BLaER1 treated with 17β-estradiol and CSF1 and Interleukin-3, amounts not matched to agents 10 nM and 100 nM (cell line): ENCODE results near the gene GALNT14.

ENCODE experiments used
- H3K27ac ChIP-seq, 11 experiments: shearing (Covaris generic); formaldehyde crosslinking; 2 replicates each; pipeline ENCODE4 v1.8.1; 2022
- H3K27me3 ChIP-seq, 11 experiments: shearing (Covaris generic); formaldehyde crosslinking; 2 replicates each; pipeline ENCODE4 v1.8.1; 2022
- H3K36me3 ChIP-seq, 11 experiments: shearing (Covaris generic); formaldehyde crosslinking; 2 replicates each; pipeline ENCODE4 v1.8.1; 2022
- H3K4me1 ChIP-seq, 10 experiments: shearing (Covaris generic); formaldehyde crosslinking; 2 replicates each; pipeline ENCODE4 v1.8.1; 2022
- H3K4me2 ChIP-seq, 11 experiments: shearing (Covaris generic); formaldehyde crosslinking; 2 replicates each; pipeline ENCODE4 v1.8.1; 2022
- H3K4me3 ChIP-seq, 10 experiments: shearing (Covaris generic); formaldehyde crosslinking; 2 replicates each; pipeline ENCODE4 v1.8.1; 2022
- H3K9ac ChIP-seq, 11 experiments: shearing (Covaris generic); formaldehyde crosslinking; 2 replicates each; pipeline ENCODE4 v1.8.1; 2022
- H3K9me3 ChIP-seq, 11 experiments: shearing (Covaris generic); formaldehyde crosslinking; replicated peaks in 1 of 11; 2 replicates each; pipeline ENCODE4 v1.8.1; 2022
- H4K20me1 ChIP-seq, 11 experiments: shearing (Covaris generic); formaldehyde crosslinking; 2 replicates each; pipeline ENCODE4 v1.8.1; 2022
- Cebpa-rat ChIP-seq, 11 experiments: shearing (Covaris generic); IDR thresholded peaks; 2 replicates each; pipeline ENCODE4 v1.8.1; 2022

GALNT14 gene

DNA sequence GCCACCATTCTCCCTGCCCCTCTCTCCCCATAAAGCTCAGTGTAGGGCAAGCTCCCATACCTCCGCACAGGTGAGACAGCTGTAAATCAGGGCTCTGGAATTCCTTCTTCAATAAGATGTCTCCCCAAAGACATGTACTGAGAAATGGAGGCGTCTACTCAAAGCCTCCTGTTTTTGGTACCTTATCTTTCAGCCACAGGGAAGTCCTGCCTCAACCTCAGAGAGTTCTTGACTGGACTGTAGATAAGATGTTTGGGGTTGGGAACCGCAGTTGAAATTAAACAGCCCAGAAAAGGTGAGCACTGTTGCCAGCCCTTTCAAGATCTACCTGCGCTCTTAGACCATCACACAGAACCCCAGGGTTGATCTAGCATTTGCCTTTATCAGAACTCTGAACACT lies 1.4 kb upstream of the GALNT14 start:
- Histone ChIP-seq H3K36me3 (peaks cover 0 to 6% (median 0%) of the 10 kb centered on the region in 11 experiments; a peak in 6 of 22 replicates), H3K9me3 (no peaks in the 10 kb centered on the region), H3K4me2 (peak overlapping the region in 9 of 11 experiments; percentile 76 to 95 (median 86); a peak in 14 of 22 replicates), H3K9ac (no peak overlapping the region), H3K4me3 (no peak overlapping the region), H3K4me1 (peaks cover 21 to 62% (median 47%) of the 10 kb centered on the region in 10 experiments; a peak in 19 of 20 replicates), H3K27ac (no peak overlapping the region), H3K27me3 (peaks cover 0 to 7% (median 0%) of the 10 kb centered on the region in 11 experiments; a peak in 2 of 22 replicates), H4K20me1 (peaks cover 0 to 23% (median 17%) of the 10 kb centered on the region in 11 experiments; a peak in 17 of 22 replicates)
- TF ChIP-seq Cebpa-rat (IDR thresholded peaks at IDR 0.05) = no peak

DNA sequence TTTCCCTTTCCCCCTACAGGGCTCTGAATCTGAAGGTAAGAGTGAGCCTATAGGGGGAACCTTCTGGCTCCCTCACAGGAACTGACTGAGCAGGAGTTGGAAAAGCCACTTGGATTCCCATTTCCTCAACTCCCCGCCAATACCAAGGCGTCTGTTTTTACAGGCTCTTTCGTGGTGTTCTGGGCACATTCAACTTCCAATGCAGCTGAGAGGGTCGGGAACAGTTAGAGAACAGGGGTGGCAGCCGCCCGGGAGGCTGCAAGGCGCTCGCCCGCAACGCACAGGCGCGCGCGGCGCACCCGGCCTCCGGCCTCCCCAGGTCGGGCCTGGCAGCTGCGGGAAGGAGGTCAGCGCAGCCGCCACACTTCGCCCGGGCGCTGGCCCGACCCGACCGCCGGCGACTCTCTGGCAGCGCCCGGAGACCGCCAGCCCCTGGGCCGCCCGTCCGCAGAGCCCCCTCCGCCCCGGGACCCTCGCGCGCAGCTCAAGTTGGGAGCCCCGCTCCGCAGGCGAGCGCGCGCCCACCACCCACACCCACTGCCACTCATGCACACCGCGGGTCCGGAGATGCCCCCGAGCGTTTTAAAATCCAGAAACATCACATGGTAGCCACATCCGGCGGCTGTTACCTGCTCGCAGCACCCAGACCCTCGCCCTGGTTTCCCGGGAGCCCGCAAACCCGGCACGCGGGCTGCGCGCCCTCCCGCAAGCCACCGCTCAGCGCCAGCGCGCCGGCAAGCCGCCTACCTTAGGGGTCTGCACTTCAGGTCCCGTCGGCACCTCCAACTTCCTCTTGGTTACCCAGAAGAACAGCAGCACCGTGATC lies 816 bp downstream of the GALNT14 start:
- TF ChIP-seq Cebpa-rat (IDR thresholded peaks at IDR 0.05) = no peak
- Histone ChIP-seq H4K20me1 (peaks cover 0 to 44% (median 28%) of the 10 kb centered on the region in 11 experiments; a peak in 17 of 22 replicates), H3K9ac (peak overlapping the region; percentile 82 to 94 (median 91)), H3K4me3 (peak overlapping the region; percentile 83 to 95 (median 90)), H3K27me3 (peaks cover 0 to 7% (median 0%) of the 10 kb centered on the region in 11 experiments; a peak in 2 of 22 replicates), H3K4me1 (peaks cover 28 to 84% (median 67%) of the 10 kb centered on the region in 10 experiments; a peak in 19 of 20 replicates), H3K36me3 (peaks cover 0 to 26% (median 4%) of the 10 kb centered on the region in 11 experiments; a peak in 10 of 22 replicates), H3K4me2 (peak overlapping the region; percentile 76 to 97 (median 89)), H3K27ac (peak overlapping the region; percentile 66 to 93 (median 90); a peak in 21 of 22 replicates), H3K9me3 (no peaks in the 10 kb centered on the region)

DNA sequence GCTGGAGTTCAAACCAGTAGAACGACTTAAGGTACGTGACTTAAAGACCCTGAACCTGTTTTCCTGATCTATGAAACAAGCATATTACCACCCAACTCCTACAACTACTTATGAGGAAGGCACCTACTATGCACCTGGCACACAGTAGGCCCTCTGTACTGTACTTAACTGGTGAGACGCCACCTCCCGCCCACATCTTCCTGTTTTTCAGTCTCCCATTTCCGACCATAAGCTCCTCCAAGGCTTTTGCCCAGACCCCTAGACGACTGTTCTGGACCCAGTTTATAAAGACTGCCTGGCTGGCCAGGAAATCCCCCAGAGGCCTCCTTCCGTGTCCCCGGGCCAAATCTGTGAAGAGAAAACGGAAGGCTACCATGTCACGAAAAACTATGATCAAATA lies 1.5 kb downstream of the GALNT14 start:
- H3K9me3 ChIP-seq = no peaks in the 10 kb centered on the region
- peak overlapping the region; percentile 66 to 93 (median 90); a peak in 20 of 22 replicates for H3K27ac ChIP-seq
- peak overlapping the region; percentile 76 to 97 (median 89) for H3K4me2 ChIP-seq
- TF ChIP-seq Cebpa-rat (IDR thresholded peaks at IDR 0.05) = no peak
- peaks cover 35 to 86% (median 73%) of the 10 kb centered on the region in 10 experiments for H3K4me1 ChIP-seq
- H3K4me3 ChIP-seq = peak overlapping the region; percentile 83 to 95 (median 90)
- H3K9ac ChIP-seq = peak overlapping the region; percentile 82 to 94 (median 91)
- H4K20me1 ChIP-seq = peaks cover 0 to 51% (median 34%) of the 10 kb centered on the region in 11 experiments; a peak in 18 of 22 replicates
- peaks cover 0 to 33% (median 8%) of the 10 kb centered on the region in 11 experiments; a peak in 10 of 22 replicates for H3K36me3 ChIP-seq
- peaks cover 0 to 7% (median 0%) of the 10 kb centered on the region in 11 experiments; a peak in 2 of 22 replicates for H3K27me3 ChIP-seq

DNA sequence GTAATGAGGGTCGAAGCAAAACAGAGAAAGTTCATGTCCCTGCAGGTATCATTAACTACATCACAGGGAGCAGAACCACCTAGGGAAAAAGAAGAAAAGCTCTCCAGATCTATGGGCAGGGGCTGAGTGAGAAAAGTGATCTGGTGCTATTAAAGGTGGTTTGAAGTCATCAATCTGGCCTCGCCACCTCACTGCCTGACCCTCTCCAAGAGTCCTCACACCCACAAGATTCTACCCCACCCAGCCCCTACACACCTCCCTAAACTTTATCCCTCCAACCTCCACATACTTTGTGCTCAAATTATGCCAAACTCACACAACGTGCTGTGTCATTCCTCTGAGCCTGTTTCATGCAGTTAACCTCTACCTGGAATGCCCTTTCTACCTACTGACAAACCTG lies 2.2 kb downstream of the GALNT14 start:
- peaks cover 43 to 86% (median 77%) of the 10 kb centered on the region in 10 experiments for H3K4me1 ChIP-seq
- H3K27ac ChIP-seq = peak overlapping the region in 8 of 11 experiments; percentile 85 to 93 (median 90); a peak in 13 of 22 replicates
- TF ChIP-seq Cebpa-rat (IDR thresholded peaks at IDR 0.05) = no peak
- H3K9ac ChIP-seq = peak overlapping the region in 9 of 11 experiments; percentile 8 to 94 (median 91); a peak in 14 of 22 replicates
- peaks cover 0 to 58% (median 41%) of the 10 kb centered on the region in 11 experiments; a peak in 18 of 22 replicates for H4K20me1 ChIP-seq
- peaks cover 0 to 7% (median 0%) of the 10 kb centered on the region in 11 experiments; a peak in 2 of 22 replicates for H3K27me3 ChIP-seq
- no peaks in the 10 kb centered on the region for H3K9me3 ChIP-seq
- H3K4me2 ChIP-seq = peak overlapping the region; percentile 76 to 97 (median 89)
- peak overlapping the region; percentile 83 to 95 (median 90); a peak in 17 of 20 replicates for H3K4me3 ChIP-seq
- H3K36me3 ChIP-seq = peaks cover 0 to 35% (median 8%) of the 10 kb centered on the region in 11 experiments; a peak in 10 of 22 replicates

DNA sequence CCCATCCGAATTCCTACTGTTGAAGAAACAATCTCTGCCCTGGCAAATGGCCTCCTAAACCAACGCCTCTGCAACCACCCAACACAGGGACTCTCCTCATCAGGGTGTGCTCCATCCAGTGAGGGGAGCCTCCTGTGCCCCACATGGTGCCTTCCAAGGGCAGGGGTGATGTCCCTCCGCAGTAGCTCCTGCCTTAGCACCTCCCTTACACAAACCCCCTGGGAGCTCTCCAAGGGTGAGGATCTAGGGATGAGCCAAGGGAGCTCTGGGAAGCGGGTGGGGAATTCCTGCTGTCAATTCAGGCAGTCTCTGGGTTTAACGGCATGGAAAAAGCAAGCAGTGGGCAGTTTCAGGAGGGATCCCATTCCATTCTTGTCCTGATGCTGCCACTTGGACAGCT lies 3.8 kb downstream of the GALNT14 start:
- Histone ChIP-seq H4K20me1 (peaks cover 0 to 73% (median 55%) of the 10 kb centered on the region in 11 experiments; a peak in 20 of 22 replicates), H3K4me1 (peaks cover 58 to 86% (median 82%) of the 10 kb centered on the region in 10 experiments), H3K36me3 (peaks cover 0 to 35% (median 8%) of the 10 kb centered on the region in 11 experiments; a peak in 10 of 22 replicates), H3K4me3 (no peak overlapping the region), H3K9ac (no peak overlapping the region), H3K4me2 (peak overlapping the region in 10 of 11 experiments; percentile 76 to 95 (median 88); a peak in 18 of 22 replicates), H3K27ac (no peak overlapping the region), H3K9me3 (no peaks in the 10 kb centered on the region), H3K27me3 (peaks cover 0 to 6% (median 0%) of the 10 kb centered on the region in 11 experiments; a peak in 2 of 22 replicates)
- TF ChIP-seq Cebpa-rat (IDR thresholded peaks at IDR 0.05) = no peak

DNA sequence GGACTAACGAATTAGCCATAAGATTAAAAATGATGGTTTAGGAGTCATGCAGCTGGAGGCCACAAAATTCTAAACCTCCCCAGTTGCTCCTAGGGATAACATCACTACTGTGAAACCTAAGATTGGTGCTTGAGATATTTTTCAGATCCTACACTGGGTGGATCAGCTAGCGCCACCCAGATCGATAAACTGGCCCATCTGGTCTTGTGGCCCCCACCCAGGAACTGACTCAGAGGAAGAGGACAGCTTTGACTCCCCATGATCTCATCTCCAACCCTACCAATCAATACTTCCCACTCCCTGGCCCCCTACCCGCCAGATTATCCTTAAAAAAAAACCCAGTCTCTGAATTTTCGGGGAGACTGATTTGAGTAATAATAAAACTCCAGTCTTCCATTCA lies 5.5 kb downstream of the GALNT14 start:
- peaks cover 71 to 92% (median 89%) of the 10 kb centered on the region in 10 experiments for H3K4me1 ChIP-seq
- TF ChIP-seq Cebpa-rat (IDR thresholded peaks at IDR 0.05) = no peak
- H3K36me3 ChIP-seq = peaks cover 0 to 35% (median 8%) of the 10 kb centered on the region in 11 experiments; a peak in 10 of 22 replicates
- no peaks in the 10 kb centered on the region for H3K27me3 ChIP-seq
- no peaks in the 10 kb centered on the region for H3K9me3 ChIP-seq
- peaks cover 0 to 90% (median 68%) of the 10 kb centered on the region in 11 experiments; a peak in 20 of 22 replicates for H4K20me1 ChIP-seq
- no peak overlapping the region for H3K4me3 ChIP-seq
- peak overlapping the region in 10 of 11 experiments; percentile 65 to 95 (median 82); a peak in 17 of 22 replicates for H3K4me2 ChIP-seq
- no peak overlapping the region for H3K27ac ChIP-seq
- H3K9ac ChIP-seq = no peak overlapping the region

DNA sequence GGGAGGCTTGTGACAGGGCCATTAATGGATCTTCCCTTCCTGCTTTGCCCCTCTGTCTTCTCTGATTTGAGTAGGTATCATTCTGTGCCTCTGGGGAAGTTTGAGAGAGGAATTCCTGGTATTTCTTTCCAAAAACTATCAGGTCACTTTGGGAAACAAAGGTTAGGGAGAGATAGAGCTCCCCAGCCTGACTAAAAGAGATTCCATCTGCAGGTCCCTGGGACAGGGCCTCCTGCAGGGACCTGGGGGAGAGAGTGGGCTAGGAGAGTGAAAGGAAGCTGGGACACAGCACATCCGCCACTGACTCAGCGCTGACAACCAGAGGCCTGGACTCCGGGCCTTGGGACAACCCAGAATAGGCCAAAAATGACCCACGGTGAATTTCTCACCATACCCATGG lies 6.4 kb downstream of the GALNT14 start:
- no peaks in the 10 kb centered on the region for H3K27me3 ChIP-seq
- H3K9me3 ChIP-seq = no peaks in the 10 kb centered on the region
- H3K4me2 ChIP-seq = peak overlapping the region; percentile 65 to 95 (median 81)
- no peak overlapping the region; a peak in 1 of 22 replicates for H3K9ac ChIP-seq
- H3K27ac ChIP-seq = peak overlapping the region in 2 of 11 experiments; percentile 19 to 40; a peak in 5 of 22 replicates
- peaks cover 78 to 100% (median 97%) of the 10 kb centered on the region in 10 experiments for H3K4me1 ChIP-seq
- no peak for TF ChIP-seq Cebpa-rat (IDR thresholded peaks at IDR 0.05)
- peaks cover 0 to 99% (median 68%) of the 10 kb centered on the region in 11 experiments; a peak in 20 of 22 replicates for H4K20me1 ChIP-seq
- no peak overlapping the region for H3K4me3 ChIP-seq
- H3K36me3 ChIP-seq = peaks cover 0 to 35% (median 8%) of the 10 kb centered on the region in 11 experiments; a peak in 10 of 22 replicates

DNA sequence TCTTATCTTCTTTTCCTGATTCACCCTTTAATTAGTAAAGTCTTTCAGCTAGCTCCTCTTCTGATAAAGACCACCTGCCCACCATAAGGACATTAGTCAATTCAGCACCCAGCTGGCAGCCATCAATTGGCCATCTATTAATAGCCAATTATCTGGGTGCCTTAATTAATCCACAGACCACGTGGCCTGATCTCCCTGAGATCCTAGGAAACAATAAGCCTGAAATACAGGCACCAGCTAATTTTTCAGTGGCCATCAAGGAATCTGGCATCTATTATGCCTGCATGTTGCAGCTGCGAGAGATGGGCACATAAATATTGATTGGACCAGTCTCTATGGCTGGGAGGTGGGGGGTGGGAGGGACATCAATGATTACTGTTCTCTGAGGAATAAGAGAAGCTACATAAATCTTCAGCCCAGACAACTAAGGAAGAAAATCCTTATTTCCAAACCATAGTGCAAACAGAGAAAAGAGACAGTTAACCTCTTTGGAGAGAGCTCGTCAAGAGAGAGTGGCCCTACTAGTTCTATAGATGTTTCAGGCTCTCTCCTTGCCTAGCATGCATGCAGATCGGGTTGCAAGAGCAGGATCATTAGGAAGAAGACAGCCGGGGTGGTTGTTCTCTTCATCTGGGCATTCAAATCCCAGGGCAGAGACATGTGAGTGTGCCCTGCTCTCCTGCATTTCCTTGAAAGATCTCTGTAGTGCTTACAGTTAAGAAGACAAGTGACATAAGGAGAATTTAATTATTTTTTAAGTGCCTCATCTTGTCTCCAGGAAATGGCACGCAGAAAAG lies 8.7 kb downstream of the GALNT14 start:
- Histone ChIP-seq H3K9ac (peak overlapping the region in 4 of 11 experiments; percentile 25 to 49 (median 36); a peak in 4 of 22 replicates), H3K27ac (peak overlapping the region in 5 of 11 experiments; percentile 3 to 60 (median 16); a peak in 4 of 22 replicates), H3K9me3 (no peaks in the 10 kb centered on the region), H3K27me3 (no peaks in the 10 kb centered on the region), H4K20me1 (peaks cover 0 to 99% (median 62%) of the 10 kb centered on the region in 11 experiments; a peak in 19 of 22 replicates), H3K4me1 (peaks cover 76 to 100% (median 98%) of the 10 kb centered on the region in 10 experiments), H3K4me2 (peak overlapping the region; percentile 38 to 95 (median 81); a peak in 21 of 22 replicates), H3K4me3 (no peak overlapping the region), H3K36me3 (peaks cover 0 to 37% (median 13%) of the 10 kb centered on the region in 11 experiments; a peak in 11 of 22 replicates)
- no peak for TF ChIP-seq Cebpa-rat (IDR thresholded peaks at IDR 0.05)
